Left renal pelvis (tissue), 4 donors: ENCODE data around the gene PTGDS. TPM values are rescaled to one million over a fixed set of nuclear protein-coding genes. Genes with fewer than 3 reads are reported as not detected.

Experiments
- DNase-seq, 4 donors: peaks; one replicate each; pipeline ENCODE4 v3.0.0-alpha.2; 2013; ENCODE audit warnings: low read depth in 4 of 4, low spot score in 3 of 4
- polyA plus RNA-seq, 4 donors: library from polyadenylated mRNA; unstranded; fragments of 120-200 nt; gene quantifications; one replicate each; pipeline ENCODE4 v1.2.1, GENCODE V29; 2013; ENCODE audit not compliant: insufficient read length in 4 of 4

The PTGDS gene
- polyA plus RNA-seq, 4 donors: 3.8 to 66.7 (median 27.7) TPM

- no peak for DNase-seq
Observed at GRCh38 chr9:136972335-136972734, 5.0 kb upstream of the PTGDS start.

- no peak for DNase-seq
Observed at GRCh38 chr9:136972743-136973142, 4.6 kb upstream of the PTGDS start.

DNA sequence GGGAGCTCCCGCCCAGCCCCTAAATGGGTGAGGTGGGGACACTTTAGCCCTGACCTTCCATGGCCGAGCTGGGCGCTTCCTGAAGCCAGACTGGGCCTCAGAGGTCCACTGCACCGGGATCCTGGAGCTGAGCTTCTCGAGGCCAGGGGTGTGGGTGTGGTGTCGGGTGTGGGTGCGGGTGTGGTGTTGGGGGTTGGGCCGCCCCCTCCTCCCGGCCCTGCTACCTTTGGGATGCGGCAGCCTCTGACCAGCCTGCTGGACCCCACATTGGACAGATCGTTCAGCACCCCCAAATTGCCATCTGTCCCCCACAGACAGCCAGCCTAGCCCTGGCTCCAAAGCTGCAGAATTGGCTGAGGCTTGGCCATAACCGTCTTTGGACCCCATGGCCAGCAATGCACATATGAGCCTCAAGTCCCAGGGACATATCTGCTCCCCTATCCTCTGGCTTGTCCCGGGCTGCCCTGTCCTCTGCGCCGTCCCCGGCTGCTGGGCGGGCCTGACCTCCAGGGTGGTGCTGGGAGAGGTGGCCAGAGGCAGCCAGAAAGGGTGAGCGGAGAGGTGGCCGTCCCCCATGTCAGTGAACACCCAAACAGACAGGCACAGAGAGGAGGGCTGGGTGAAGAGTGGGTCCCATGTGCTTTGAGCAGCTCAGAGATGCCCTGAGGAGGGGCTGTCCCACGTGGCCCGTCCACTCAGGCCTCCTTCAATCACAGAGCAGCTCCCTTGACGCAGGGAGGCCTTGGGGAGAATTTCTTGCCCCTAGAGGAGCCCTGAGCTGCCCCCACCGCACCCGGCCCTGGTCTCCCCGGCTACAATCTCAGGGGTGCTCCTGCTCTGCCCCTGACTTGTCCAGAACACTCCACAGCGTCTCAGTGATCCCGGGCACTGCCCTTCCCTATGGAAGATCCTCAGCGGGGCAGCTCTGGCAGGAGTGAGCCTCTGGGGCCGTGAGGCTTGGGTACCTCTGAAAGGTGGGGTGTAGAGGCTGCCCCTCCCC lies 3.4 kb upstream of the PTGDS start:
- no peak for DNase-seq

GRCh38 chr9:136974817-136975535 lies 2.3 kb upstream of the PTGDS start:
- no peak for DNase-seq

GRCh38 chr9:136975644-136976043 lies 1.7 kb upstream of the PTGDS start:
- DNase-seq: no peak

- DNase-seq: no peak
Observed at GRCh38 chr9:136977649-136978072, 357 bp downstream of the PTGDS start.

GRCh38 chr9:136978073-136978864 lies 965 bp downstream of the PTGDS start:
- no peak for DNase-seq

DNA sequence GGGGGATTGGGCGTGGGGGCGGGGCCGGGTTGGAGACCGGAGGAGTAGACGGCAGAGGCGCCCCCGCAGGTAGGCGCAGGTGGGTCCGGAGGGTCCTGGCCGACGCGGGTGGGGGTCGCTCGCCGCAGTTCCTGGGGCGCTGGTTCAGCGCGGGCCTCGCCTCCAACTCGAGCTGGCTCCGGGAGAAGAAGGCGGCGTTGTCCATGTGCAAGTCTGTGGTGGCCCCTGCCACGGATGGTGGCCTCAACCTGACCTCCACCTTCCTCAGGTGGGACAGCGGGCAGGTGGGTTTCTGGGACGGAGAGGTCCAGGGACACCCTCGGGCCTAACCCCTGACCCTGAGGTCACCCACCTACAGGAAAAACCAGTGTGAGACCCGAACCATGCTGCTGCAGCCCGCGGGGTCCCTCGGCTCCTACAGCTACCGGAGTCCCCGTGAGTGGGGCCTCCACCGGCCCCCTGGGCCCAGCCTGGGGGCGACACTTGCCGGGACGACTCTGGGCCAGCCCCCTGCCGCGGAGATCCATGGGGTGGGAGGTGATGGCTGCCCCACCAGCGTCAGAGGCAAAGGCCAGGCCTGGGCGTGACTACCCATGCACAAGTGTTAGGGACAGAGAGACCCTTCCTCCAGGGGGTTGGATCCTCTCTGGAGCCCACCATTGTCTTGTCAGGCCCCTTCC lies 1.7 kb downstream of the PTGDS start:
- DNase-seq: no peak

DNA sequence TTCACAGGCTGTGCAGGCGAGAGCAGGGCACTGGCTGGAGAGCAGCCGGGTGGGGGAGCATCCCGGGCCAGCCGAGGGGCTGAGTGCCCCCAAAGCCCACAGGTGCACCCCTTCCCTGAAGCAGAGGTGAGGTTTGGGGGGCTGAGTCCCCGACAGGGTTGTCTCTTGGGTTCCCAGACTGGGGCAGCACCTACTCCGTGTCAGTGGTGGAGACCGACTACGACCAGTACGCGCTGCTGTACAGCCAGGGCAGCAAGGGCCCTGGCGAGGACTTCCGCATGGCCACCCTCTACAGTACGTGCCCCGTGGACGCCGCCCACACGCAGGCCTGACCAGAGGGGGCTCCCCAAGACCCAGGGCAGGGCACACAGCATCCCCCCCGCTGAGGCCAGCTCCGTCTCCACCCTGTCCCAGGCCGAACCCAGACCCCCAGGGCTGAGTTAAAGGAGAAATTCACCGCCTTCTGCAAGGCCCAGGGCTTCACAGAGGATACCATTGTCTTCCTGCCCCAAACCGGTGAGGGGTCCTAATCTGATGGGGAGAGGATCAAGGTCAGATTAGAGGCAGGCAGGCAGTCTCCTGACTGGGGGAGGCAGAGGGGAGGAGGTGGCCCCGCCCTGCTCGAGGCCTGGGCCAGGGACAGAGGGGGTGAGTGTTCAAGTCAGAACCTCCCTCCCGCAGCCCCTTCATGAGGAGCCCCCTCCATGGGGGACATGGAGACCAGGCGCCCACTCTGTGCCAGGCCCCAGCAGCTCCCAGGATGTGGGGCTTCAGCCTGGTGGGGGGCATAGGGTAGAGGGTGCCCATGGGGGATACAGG lies 2.7 kb downstream of the PTGDS start:
- DNase-seq: no peak

DNA sequence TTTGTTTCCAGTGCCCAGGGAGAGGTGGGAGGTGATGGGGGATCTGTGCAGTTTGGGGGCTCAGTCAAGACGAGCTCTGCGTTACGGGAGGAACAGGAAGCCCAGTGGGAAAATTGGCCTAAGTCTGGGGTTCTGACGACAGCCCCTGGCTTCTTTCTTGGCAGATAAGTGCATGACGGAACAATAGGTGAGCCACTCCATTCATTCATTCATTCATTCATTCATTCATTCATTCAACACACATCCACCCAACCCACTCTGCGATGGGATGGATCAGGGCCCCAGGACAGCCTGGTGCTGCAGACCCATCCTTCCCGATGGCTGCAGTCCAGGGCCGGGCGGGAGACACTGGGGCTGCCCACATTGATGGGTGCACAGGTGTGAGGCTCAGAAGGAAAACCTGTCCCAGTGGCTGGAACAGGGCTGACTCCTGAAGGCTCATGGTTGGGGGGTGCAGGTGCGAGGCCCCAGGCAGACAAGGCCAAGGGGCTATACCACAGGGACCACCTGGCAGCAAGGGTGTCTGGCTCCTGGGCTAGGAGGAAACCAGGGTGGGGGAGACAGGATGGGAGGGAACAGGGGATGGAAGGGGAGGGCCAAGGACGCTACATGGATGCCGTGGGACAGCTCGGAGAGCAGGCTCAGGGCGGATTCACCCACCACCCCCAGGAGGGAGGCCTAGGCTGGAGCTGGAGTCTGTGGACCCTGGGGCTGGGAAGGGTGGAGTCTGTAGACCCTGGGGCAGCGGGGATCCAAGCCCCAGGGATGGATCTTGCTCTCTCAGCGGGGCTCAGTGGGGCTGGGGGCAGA lies 3.6 kb downstream of the PTGDS start:
- no peak for DNase-seq

GRCh38 chr9:136981588-136982231 lies 4.4 kb downstream of the PTGDS start:
- no peak for DNase-seq

DNA sequence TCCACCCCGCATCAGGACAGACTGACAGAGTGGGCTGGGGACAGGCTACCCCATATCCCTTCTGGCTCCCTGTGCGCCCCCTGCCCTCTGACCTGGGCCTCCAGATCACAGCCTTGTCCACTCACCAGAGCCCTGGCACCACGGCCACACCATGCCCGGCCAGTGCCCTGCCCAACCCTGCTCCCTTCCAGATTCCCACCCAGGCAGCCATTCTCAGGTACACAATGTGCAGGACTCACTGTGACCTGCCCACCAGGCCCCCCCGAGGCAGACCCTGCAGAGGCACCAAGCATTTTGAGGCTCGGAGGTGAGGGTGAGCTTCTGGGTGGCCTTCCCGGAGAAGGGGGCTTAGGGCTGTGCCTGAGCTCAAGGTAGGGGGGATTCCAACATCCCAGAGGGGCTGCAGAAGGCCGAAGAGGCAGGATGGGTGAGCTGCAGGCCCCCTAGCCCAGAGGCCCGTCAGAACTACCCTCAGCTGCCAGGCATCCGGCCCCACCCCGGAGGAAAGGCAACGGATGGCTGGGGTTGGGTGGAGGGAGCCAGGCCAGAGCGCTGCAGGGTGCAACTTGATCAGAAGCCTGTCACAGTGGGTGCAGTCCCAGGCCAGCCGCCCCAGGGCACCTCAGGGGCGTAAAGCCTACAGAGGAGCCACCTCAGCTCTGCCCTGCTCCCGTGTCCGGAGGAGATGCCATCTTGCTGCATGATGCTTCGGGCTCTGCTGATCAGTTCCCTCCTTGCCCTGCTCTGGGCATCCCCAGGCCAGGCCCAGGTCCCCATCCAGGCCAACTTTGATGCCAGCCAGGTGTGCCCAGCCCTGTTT lies 5.1 kb downstream of the PTGDS start, which contains the start of gene LCNL1:
LCNL1 (plus strand) TSS at position 762 of the 820 bp plus-strand sequence. CDS start 594 bp downstream, outside the sequence.
- DNase-seq: no peak

DNA sequence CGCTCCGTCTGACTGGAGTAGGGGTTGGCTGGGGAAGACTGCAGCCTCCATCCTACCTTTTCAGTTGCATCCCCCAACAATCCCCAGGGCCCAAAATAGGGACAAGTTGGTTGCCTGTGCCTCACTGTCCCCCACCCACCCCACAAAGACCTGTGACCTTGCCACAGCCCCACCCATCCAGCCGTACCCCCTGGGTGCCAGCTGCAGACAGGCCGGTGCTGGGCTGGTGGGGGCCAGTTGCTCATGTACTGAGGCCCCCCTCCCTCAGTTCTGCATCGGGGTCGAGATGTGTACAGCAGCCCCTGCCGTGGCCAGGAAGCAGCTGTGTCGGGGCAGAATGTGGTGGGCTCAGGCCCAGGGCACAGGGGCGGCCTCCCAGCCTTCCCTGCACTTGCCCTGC lies 5.9 kb downstream of the PTGDS start:
- DNase-seq: no peak

DNA sequence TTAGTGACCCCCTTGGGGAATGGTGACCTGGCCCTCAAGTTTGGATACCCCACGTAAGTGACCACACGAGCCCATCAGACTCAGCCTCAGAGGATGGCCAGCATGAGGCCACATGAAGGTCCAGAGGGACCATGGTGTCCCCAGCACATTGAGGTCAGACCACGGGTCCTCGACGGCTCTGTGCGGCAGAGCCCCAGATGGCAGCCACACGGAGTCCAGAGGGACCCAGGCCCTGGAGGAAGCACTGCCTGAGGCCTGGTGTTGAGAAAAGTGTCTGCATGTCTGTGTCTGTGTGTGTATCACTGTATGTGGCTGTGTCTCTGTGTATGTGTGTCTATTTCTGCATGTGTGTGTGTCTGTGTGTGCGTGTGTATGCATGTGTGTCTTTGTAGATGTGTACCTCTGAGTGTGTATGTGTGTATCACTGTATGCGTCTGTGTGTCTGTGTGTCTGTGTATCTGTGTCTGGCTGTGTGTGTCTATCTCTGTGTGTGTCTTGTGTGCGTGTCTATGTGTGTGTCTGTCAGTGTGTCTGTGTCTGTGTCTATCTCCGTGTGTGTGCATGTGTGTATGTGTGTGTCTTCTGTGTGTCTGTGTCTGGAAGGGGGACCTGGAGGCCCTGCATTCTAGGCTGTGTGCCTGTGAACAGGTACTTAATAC lies 6.5 kb downstream of the PTGDS start:
- DNase-seq: no peak

GRCh38 chr9:136984464-136985026 lies 7.2 kb downstream of the PTGDS start:
- DNase-seq: no peak

DNA sequence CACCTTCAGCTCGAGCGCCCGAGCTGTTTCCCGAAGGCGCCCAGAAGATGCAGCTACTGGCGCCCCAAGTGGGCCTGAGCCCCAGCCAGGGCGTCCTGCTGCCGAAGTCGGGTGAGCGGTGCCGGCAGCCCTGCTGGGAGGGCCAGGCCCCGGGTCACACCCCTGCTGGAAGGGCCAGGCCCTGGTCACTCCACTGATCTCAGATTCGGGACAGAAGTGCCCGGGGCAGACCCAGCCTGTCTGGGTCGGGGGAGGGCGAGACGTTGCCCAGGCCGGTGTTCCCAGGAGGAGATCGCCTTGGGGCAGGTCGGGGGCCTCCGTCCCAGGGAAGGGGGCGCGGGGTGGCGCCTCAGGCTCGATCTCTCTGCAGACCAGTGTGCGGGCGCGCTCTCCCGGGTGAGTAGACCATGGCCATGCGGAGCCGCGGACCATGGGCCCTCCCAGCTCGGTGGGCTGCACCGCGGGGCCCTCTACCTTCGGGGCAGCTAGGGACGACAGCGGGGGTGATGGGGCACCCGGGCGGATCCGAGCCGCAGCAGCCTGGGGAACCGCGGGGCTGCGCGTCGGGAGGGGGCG lies 7.8 kb downstream of the PTGDS start:
- no peak for DNase-seq
